AG04450 (cell line): ENCODE data around the gene PRM3. TPM values are rescaled to one million over a fixed set of nuclear protein-coding genes. Genes with fewer than 3 reads are reported as not detected.

Source experiments
- CTCF ChIA-PET: fragments of 300-600, 350-600 bp; formaldehyde crosslinking; extraction: SDS; loops from one replicate; lab custom pipeline; 2022; ENCODE audit warnings: antibody characterized with exemption, inconsistent platforms; lab: Charles Lee
- POLR2A ChIA-PET: fragments of 350-600 bp; formaldehyde crosslinking; extraction: SDS; loops from one replicate; lab custom pipeline; 2021; ENCODE audit warnings: antibody characterized with exemption, inconsistent platforms; lab: Yijun Ruan, JAX
- DNase-seq: peaks from one replicate; pipeline ENCODE4 v3.0.0-alpha.2; 2011; ENCODE audit warnings: low read depth, low spot score
- H3K27ac ChIP-seq: one replicate; pipeline ENCODE4 v1.5.1; 2012; ENCODE audit warnings: low read depth, low read length, control low read depth
- H3K27me3 ChIP-seq: one replicate; pipeline ENCODE4 v1.6.0; 2012; ENCODE audit warnings: low read length; ENCODE audit not compliant: control insufficient read depth, insufficient read depth
- H3K4me3 ChIP-seq: 2 replicates; pipeline ENCODE4 v1.5.1; 2011; ENCODE audit warnings: mild to moderate bottlenecking, low read depth, low read length, control low read depth
- H3K9me3 ChIP-seq: 2 replicates; pipeline ENCODE4 v1.5.1; 2012; ENCODE audit warnings: low read length; ENCODE audit not compliant: control insufficient read depth, insufficient read depth
- polyA plus RNA-seq: library from polyadenylated mRNA; depleted of rRNA; stranded (reverse); fragments of >200 nt; gene quantifications from 2 replicates; pipeline ENCODE4 v1.2.3, GENCODE V29; 2011
- TF ChIP-seq, protein P1 (sequence below): IDR thresholded peaks from 2 replicates; pipeline ENCODE4 v1.5.1; 2011; ENCODE audit warnings: low read depth, low read length, control low read depth, inconsistent platforms

PRM3 gene
- polyA plus RNA-seq, 1 experiment = not detected

DNA sequence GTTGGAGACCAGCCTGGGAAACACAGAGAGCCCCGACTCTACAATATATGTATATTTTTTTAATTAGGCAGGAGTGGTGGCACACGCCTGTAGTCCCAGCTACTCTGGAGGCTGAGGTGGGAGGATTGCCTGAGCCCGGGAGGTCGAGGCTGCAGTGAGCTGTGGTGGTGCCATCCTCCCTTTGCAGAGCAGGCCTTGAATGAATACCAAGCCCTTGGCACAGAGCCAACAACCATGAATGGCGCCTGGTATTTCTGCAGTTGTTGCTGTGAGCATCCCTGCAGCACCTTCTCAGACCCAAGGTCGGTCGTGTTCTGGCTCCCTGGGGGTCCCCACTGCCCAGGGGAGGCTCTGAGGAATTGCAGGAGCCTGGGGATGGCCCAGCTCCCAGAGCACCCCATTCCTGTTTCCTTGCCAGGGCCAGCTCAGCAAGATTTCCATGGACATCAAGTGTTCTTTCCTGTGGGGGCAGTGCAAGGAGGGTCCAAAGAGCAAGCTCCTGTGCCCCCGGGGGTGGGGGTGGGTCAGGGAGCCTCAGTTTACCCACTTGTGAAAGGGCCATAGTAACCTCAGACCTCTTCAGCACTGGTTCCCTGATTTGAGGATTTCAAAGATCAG is 46.2 kb upstream of the PRM3 start:
- ChIA-PET CTCF (no interaction called here), POLR2A (no interaction called here)
- Histone ChIP-seq H3K27me3 (no peaks in the 10 kb centered on the region), H3K27ac (no peak overlapping the region), H3K9me3 (no peaks in the 10 kb centered on the region; the same call in 1 of the 2 replicates), H3K4me3 (no peak overlapping the region)
- TF ChIP-seq, protein P1, sequence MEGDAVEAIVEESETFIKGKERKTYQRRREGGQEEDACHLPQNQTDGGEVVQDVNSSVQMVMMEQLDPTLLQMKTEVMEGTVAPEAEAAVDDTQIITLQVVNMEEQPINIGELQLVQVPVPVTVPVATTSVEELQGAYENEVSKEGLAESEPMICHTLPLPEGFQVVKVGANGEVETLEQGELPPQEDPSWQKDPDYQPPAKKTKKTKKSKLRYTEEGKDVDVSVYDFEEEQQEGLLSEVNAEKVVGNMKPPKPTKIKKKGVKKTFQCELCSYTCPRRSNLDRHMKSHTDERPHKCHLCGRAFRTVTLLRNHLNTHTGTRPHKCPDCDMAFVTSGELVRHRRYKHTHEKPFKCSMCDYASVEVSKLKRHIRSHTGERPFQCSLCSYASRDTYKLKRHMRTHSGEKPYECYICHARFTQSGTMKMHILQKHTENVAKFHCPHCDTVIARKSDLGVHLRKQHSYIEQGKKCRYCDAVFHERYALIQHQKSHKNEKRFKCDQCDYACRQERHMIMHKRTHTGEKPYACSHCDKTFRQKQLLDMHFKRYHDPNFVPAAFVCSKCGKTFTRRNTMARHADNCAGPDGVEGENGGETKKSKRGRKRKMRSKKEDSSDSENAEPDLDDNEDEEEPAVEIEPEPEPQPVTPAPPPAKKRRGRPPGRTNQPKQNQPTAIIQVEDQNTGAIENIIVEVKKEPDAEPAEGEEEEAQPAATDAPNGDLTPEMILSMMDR = no peak
- no peak for DNase-seq

DNA sequence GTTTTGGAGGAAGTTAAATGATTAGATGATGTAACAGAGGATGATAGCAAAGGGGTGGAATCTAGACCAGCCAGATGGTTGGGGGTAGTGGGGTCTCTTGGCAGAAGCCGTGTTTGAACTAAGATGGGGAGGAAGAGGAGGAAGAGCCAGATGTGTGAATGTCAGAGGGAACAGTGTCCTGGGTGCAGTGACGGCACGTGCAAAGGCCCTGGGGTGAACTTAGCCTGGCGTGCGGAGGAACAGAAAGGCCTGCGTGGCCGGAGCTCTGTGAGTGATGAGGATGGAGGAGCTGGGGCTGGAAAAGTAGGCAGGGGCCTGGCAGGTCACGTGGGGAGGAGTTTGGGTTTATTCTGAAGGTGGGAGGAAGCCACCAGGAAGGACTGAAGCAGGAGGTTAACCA is 45.4 kb upstream of the PRM3 start:
- Histone ChIP-seq H3K4me3 (no peak overlapping the region), H3K27me3 (no peaks in the 10 kb centered on the region), H3K27ac (no peak overlapping the region), H3K9me3 (no peaks in the 10 kb centered on the region; the same call in 1 of the 2 replicates)
- ChIA-PET CTCF (interaction anchor here (0.6 kb wide), 1 partner anchor 32 kb away, joined by 6 read pairs; no protein-coding TSS in a partner anchor), POLR2A (no interaction called here)
- TF ChIP-seq, protein P1 = no peak
- no peak for DNase-seq

DNA sequence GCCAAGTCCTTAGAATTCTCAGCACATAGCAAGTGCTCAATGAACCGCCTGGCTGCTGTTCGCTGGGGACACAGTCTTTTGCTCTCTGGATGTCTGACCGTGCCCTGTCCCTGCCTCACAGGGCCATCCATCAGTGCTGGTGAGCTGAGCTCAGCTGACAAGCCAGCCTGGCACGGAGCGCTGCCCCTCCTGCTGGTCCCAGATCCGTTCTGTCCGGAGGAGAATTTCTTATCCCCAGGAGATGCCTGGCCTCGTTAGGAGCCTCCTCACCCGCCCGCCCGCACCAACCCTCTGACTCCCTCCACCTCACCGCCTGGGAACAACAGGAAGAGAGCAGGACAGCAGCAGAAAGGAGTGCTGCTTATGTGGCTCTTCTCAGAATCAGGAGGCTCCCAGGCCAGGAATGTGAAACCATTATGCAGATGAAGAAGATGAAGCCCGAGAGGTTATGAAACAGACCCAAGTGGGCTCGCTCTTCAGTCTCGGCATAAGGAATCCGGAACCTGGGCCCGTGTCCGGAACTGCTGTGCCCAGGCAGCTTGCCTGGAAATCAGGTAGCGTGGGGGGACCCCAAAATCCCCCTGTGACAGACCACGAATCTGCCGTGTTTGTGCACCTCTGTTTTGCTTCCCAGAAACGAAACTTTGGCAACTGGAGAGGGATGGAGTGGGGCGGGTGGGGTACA is 43.0 kb upstream of the PRM3 start:
- ChIA-PET CTCF (no interaction called here), POLR2A (interaction anchor here (1.0 kb wide), 1 partner anchor 61 kb away, joined by 3 read pairs; the partner anchor contains the start of gene SOCS1)
- Histone ChIP-seq H3K9me3 (no peaks in the 10 kb centered on the region; the same call in 1 of the 2 replicates), H3K4me3 (no peak overlapping the region), H3K27me3 (no peaks in the 10 kb centered on the region), H3K27ac (peak overlapping the region; percentile 31)
- no peak for DNase-seq
- TF ChIP-seq, protein P1 = no peak

DNA sequence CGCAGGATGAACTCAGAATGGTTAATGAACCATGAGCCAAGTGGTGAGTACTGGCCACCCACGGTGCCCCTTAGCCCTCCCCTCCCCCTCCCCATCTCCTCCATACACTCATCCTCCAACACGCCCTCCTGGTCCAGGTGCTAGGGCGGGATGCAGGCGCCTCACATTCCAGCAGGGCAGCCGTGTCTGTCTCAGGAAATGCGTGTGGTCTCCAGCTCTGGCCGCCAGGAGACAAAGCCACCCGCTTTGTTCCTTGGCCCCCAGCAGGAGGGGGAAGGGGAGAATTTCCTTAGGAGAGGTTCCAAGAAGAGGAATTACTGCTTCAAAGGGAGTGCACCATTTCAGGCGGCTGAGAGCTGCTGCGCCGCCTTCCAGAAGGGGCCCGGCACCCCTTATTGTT is 42.1 kb upstream of the PRM3 start:
- Histone ChIP-seq H3K27ac (no peak overlapping the region), H3K9me3 (no peaks in the 10 kb centered on the region; the same call in 1 of the 2 replicates), H3K4me3 (no peak overlapping the region), H3K27me3 (no peaks in the 10 kb centered on the region)
- TF ChIP-seq, protein P1 = peak; percentile 39
- POLR2A ChIA-PET = interaction anchor here (1.0 kb wide), 2 partner anchors 13 to 60 kb away, joined by 3 read pairs; partner anchors contain the start of gene SOCS1
- CTCF ChIA-PET = no interaction called here
- DNase-seq = no peak
